HCT116 (cell line): ENCODE results near the gene SUPT5H. TPM values are rescaled to one million over a fixed set of nuclear protein-coding genes. Genes with fewer than 3 reads are reported as not detected.

ENCODE experiments used
- ATAC-seq: fragments of 200-7000 bp; cut with Tn5 transposase; 2 replicates; pipeline ENCODE4 v1.9.1; 2020; ENCODE audit warnings: mild to moderate bottlenecking, moderate library complexity
- BruUV-seq: library from RNA; stranded (reverse); fragments of 400-500 nt; replicated peaks from 2 replicates; lab custom pipeline; 2021; lab: Mats Ljungman, UMichigan
- CTCF ChIA-PET: fragments of 300-600 bp; sonication (Branson Sonifier 250); formaldehyde crosslinking; loops from one replicate; lab custom pipeline; 2021; ENCODE audit warnings: antibody characterized with exemption; lab: Charles Lee
- POLR2A ChIA-PET: fragments of 300-600, 350-600 bp; sonication (Branson Sonifier 250); formaldehyde crosslinking; loops from one replicate; lab custom pipeline; 2021; ENCODE audit warnings: antibody characterized with exemption; lab: Charles Lee
- RAD21 ChIA-PET, 2 experiments: fragments of 300-600 bp; sonication (Branson Sonifier 250); formaldehyde crosslinking; loops; one replicate each; lab custom pipeline; 2023; ENCODE audit warnings: low total read pairs in 2 of 2; ENCODE audit not compliant: uncharacterized antibody in 2 of 2, unreplicated experiment in 2 of 2, low non-redundant PET in 1 of 2; lab: Charles Lee
- DNase-seq: peaks from one replicate; pipeline ENCODE4 v3.0.0-alpha.2; 2010; ENCODE audit warnings: low read depth, low spot score
- H2AFZ ChIP-seq: fragments of 200-600 bp; shearing (Covaris generic), sonication (generic); 2 replicates; pipeline ENCODE4 v1.6.1; 2017; ENCODE audit warnings: low read depth, mixed run types, mixed read lengths, antibody characterized with exemption, low read length; ENCODE audit not compliant: poor library complexity, severe bottlenecking
- H3K27ac ChIP-seq: 2 replicates; pipeline ENCODE4 v1.5.1; 2012; ENCODE audit warnings: low read depth, low read length
- H3K27me3 ChIP-seq: fragments of 200-600 bp; sonication (generic); 2 replicates; pipeline ENCODE4 v1.6.1; 2016; ENCODE audit warnings: mixed run types, low read length, mixed read lengths; ENCODE audit not compliant: insufficient read depth
- H3K36me3 ChIP-seq, 2 experiments: fragments of 200-500 bp in 1 of 2; fragments of 200-600 bp in 1 of 2; sonication (Bioruptor generic) in 1 of 2; sonication (generic) in 1 of 2; 2 replicates each; pipeline versions ENCODE4 v1.5.1 to v1.6.1; 2014 to 2016; ENCODE audit warnings: low read length in 2 of 2, inconsistent platforms in 1 of 2, mixed read lengths in 1 of 2, mixed run types in 1 of 2; ENCODE audit not compliant: insufficient read depth in 2 of 2, control insufficient read depth in 1 of 2
- H3K4me1 ChIP-seq, 2 experiments: fragments of 200-600 bp in 1 of 2; sonication (generic) in 1 of 2; 2 replicates each; pipeline versions ENCODE4 v1.5.1 to v1.6.1; 2012 to 2017; ENCODE audit warnings: low read length in 2 of 2, inconsistent platforms in 1 of 2, mild to moderate bottlenecking in 1 of 2, mixed read lengths in 1 of 2, mixed run types in 1 of 2, moderate library complexity in 1 of 2; ENCODE audit not compliant: insufficient read depth in 2 of 2, control insufficient read depth in 1 of 2
- H3K4me2 ChIP-seq: fragments of 200-600 bp; sonication (generic); 2 replicates; pipeline ENCODE4 v1.6.1; 2017; ENCODE audit warnings: mixed run types, low read length, mixed read lengths
- H3K4me3 ChIP-seq, 2 experiments: fragments of 200-600 bp in 1 of 2; sonication (generic) in 1 of 2; replicated peaks in 1 of 2; 2 replicates each; pipeline ENCODE4 v1.5.1; 2011 to 2016; ENCODE audit warnings: low read length in 2 of 2, control low read depth in 1 of 2, low read depth in 1 of 2, mild to moderate bottlenecking in 1 of 2, mixed read lengths in 1 of 2, mixed run types in 1 of 2
- H3K79me2 ChIP-seq: fragments of 200-600 bp; sonication (generic); 2 replicates; pipeline ENCODE4 v1.6.1; 2017; ENCODE audit warnings: mild to moderate bottlenecking, mixed run types, low read length, moderate library complexity, mixed read lengths; ENCODE audit not compliant: insufficient read depth
- H3K9ac ChIP-seq: fragments of 200-600 bp; sonication (generic); 2 replicates; pipeline ENCODE4 v1.6.1; 2016; ENCODE audit warnings: low read length, mixed read lengths
- H3K9me2 ChIP-seq: fragments of 200-600 bp; sonication (generic), shearing (Covaris generic); 2 replicates; pipeline ENCODE4 v1.6.1; 2017; ENCODE audit warnings: mixed run types, mild to moderate bottlenecking, moderate library complexity; ENCODE audit not compliant: insufficient read depth
- H3K9me3 ChIP-seq, 2 experiments: fragments of 200-500 bp in 1 of 2; fragments of 200-600 bp in 1 of 2; sonication (Bioruptor generic) in 1 of 2; sonication (generic) in 1 of 2; 2 replicates each; pipeline ENCODE4 v1.6.1; 2014 to 2017; ENCODE audit warnings: low read length in 2 of 2, mixed read lengths in 2 of 2, inconsistent platforms in 1 of 2, low read depth in 1 of 2, mild to moderate bottlenecking in 1 of 2, mixed run types in 1 of 2, moderate library complexity in 1 of 2; ENCODE audit not compliant: control insufficient read depth in 1 of 2, insufficient read depth in 1 of 2
- H4K20me1 ChIP-seq: fragments of 200-600 bp; sonication (generic), shearing (Covaris generic); 2 replicates; pipeline ENCODE4 v1.6.1; 2017; ENCODE audit warnings: mixed run types, mild to moderate bottlenecking, moderate library complexity; ENCODE audit not compliant: insufficient read depth
- CBX3 ChIP-seq: IDR thresholded peaks from 2 replicates; pipeline ENCODE4 v1.6.1; 2012; ENCODE audit warnings: low read depth
- CEBPB ChIP-seq: IDR thresholded peaks from 2 replicates; pipeline ENCODE4 v1.6.1; 2012; ENCODE audit warnings: low read depth
- EGR1 ChIP-seq: IDR thresholded peaks from 2 replicates; pipeline ENCODE4 v1.6.1; 2012; ENCODE audit warnings: low read depth
- JUND ChIP-seq: IDR thresholded peaks from 2 replicates; pipeline ENCODE4 v1.6.1; 2012
- MAX ChIP-seq: IDR thresholded peaks from 2 replicates; pipeline ENCODE4 v1.6.1; 2012
- POLR2A ChIP-seq: IDR thresholded peaks from 2 replicates; pipeline ENCODE4 v1.7.0; 2011; ENCODE audit warnings: borderline replicate concordance; ENCODE audit not compliant: insufficient read depth, insufficient read length; ENCODE audit errors: extremely low read depth
- TCF7L2 ChIP-seq: IDR thresholded peaks from 2 replicates; pipeline ENCODE4 v1.7.0; 2011; ENCODE audit warnings: borderline replicate concordance, inconsistent platforms; ENCODE audit not compliant: insufficient read depth, insufficient read length; ENCODE audit errors: extremely low read depth
- YY1 ChIP-seq: IDR thresholded peaks from 2 replicates; pipeline ENCODE4 v1.6.1; 2011; ENCODE audit warnings: low read length, low read depth, moderate library complexity, mild to moderate bottlenecking; ENCODE audit not compliant: insufficient replicate concordance; ENCODE audit errors: extremely low read depth
- ZNF274 ChIP-seq: fragments of 200-500 bp; sonication (Bioruptor generic); IDR thresholded peaks from 2 replicates; pipeline ENCODE4 v1.6.1; 2014; ENCODE audit warnings: mild to moderate bottlenecking, low read depth, low read length, inconsistent platforms
- intact Hi-C: fragments of 100-400 bp; cut with micrococcal nuclease; formaldehyde crosslinking; loops from 2 replicates; pipeline ENCODE4 v1.10.0; 2022
- total RNA-seq: library from RNA; stranded (reverse); gene quantifications from one replicate; pipeline ENCODE4 v1.2.1, GENCODE V29; 2021; ENCODE audit not compliant: unreplicated experiment
- TF ChIP-seq, protein P1 (sequence below): IDR thresholded peaks from 2 replicates; pipeline ENCODE4 v1.6.1; 2012; ENCODE audit warnings: low read depth

SUPT5H gene
- total RNA-seq, 1 experiment from 2014 or later, result 120 TPM

GRCh38 chr19:39518458-39518857, 73.1 kb downstream of the SUPT5H start:
- H3K27ac ChIP-seq, result no peak overlapping the region
- no peak overlapping the region for H3K4me3 ChIP-seq
- ChIA-PET RAD21 (interaction anchor here in 1 of 2 experiments (0.6 kb wide), 1 partner anchor 1785 kb away, joined by 3 read pairs; no protein-coding TSS in a partner anchor), POLR2A (no interaction called here), CTCF (interaction anchor here (1.6 kb wide), 1 partner anchor 16 kb away, joined by 5 read pairs; no protein-coding TSS in a partner anchor)
- H3K9me2 ChIP-seq, result no peaks in the 10 kb centered on the region
- H3K4me1 ChIP-seq, result no peaks in the 10 kb centered on the region
- H3K9ac ChIP-seq, result no peak overlapping the region
- H3K27me3 ChIP-seq, result no peaks in the 10 kb centered on the region
- H3K79me2 ChIP-seq, result no peaks in the 10 kb centered on the region
- H3K4me2 ChIP-seq, result no peak overlapping the region
- no peaks in the 10 kb centered on the region for H3K36me3 ChIP-seq
- no peaks in the 10 kb centered on the region for H3K9me3 ChIP-seq
- no peak overlapping the region for H2AFZ ChIP-seq
- no peak for ATAC-seq
- BruUV-seq, result no TSS peak
- intact Hi-C loops, result no loop called here
- DNase-seq, result no peak
- no peaks in the 10 kb centered on the region for H4K20me1 ChIP-seq
- no peak for TF ChIP-seq TCF7L2
- TF ChIP-seq CEBPB, result no peak
- TF ChIP-seq ZNF274, result no peak
- TF ChIP-seq EGR1, result no peak
- TF ChIP-seq, protein P1, sequence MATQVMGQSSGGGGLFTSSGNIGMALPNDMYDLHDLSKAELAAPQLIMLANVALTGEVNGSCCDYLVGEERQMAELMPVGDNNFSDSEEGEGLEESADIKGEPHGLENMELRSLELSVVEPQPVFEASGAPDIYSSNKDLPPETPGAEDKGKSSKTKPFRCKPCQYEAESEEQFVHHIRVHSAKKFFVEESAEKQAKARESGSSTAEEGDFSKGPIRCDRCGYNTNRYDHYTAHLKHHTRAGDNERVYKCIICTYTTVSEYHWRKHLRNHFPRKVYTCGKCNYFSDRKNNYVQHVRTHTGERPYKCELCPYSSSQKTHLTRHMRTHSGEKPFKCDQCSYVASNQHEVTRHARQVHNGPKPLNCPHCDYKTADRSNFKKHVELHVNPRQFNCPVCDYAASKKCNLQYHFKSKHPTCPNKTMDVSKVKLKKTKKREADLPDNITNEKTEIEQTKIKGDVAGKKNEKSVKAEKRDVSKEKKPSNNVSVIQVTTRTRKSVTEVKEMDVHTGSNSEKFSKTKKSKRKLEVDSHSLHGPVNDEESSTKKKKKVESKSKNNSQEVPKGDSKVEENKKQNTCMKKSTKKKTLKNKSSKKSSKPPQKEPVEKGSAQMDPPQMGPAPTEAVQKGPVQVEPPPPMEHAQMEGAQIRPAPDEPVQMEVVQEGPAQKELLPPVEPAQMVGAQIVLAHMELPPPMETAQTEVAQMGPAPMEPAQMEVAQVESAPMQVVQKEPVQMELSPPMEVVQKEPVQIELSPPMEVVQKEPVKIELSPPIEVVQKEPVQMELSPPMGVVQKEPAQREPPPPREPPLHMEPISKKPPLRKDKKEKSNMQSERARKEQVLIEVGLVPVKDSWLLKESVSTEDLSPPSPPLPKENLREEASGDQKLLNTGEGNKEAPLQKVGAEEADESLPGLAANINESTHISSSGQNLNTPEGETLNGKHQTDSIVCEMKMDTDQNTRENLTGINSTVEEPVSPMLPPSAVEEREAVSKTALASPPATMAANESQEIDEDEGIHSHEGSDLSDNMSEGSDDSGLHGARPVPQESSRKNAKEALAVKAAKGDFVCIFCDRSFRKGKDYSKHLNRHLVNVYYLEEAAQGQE, result no peak
- TF ChIP-seq POLR2A, result no peak
- no peak for TF ChIP-seq YY1
- TF ChIP-seq JUND, result no peak
- TF ChIP-seq MAX, result no peak
- TF ChIP-seq CBX3, result no peak
